22Rv1 (cell line): ENCODE measurements around the gene TOM1L1.

ENCODE experiments used
- ZFX ChIP-seq: fragments of 450-650 bp; IDR thresholded peaks from 2 replicates; pipeline ENCODE4 v1.6.1; 2017; ENCODE audit warnings: antibody characterized with exemption, borderline replicate concordance
- TF ChIP-seq, protein P1 (sequence below): fragments of 450-650 bp; IDR thresholded peaks from 2 replicates; pipeline ENCODE4 v1.5.1; 2017; ENCODE audit warnings: mild to moderate bottlenecking

- TF ChIP-seq, protein P1, sequence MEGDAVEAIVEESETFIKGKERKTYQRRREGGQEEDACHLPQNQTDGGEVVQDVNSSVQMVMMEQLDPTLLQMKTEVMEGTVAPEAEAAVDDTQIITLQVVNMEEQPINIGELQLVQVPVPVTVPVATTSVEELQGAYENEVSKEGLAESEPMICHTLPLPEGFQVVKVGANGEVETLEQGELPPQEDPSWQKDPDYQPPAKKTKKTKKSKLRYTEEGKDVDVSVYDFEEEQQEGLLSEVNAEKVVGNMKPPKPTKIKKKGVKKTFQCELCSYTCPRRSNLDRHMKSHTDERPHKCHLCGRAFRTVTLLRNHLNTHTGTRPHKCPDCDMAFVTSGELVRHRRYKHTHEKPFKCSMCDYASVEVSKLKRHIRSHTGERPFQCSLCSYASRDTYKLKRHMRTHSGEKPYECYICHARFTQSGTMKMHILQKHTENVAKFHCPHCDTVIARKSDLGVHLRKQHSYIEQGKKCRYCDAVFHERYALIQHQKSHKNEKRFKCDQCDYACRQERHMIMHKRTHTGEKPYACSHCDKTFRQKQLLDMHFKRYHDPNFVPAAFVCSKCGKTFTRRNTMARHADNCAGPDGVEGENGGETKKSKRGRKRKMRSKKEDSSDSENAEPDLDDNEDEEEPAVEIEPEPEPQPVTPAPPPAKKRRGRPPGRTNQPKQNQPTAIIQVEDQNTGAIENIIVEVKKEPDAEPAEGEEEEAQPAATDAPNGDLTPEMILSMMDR, result peak; percentile 60
- TF ChIP-seq ZFX, result no peak
These were observed 104.9 kb downstream of the TOM1L1 start for GRCh38 chr17:55005520-55005919.
